ENCODE results near the gene HSPA4L. TPM values are rescaled to one million over a fixed set of nuclear protein-coding genes. Genes with fewer than 3 reads are reported as not detected.

The HSPA4L gene
- total RNA-seq, 4 donors from 2014 or later, result 0.36 to 1.2 (median 0.74) TPM

GRCh38 chr4:127741247-127741646 is 40.9 kb upstream of the HSPA4L start:
- Histone ChIP-seq H3K27ac (no peak overlapping the region), H3K36me3 (no peaks in the 10 kb centered on the region), H3K27me3 (no peaks in the 10 kb centered on the region), H3K4me1 (no peaks in the 10 kb centered on the region), H3K9me3 (no peaks in the 10 kb centered on the region), H3K4me3 (no peak overlapping the region)
- in situ Hi-C loops (cut with MboI; ENCODE audit: low sequenced_read_pairs in 4 of 4) (loop anchor here in 1 of 4 donors (25.0 kb wide), 1 partner anchor 129 kb away; no protein-coding TSS in a partner anchor), intact Hi-C loops (cut with DNase I; ENCODE audit: low total_unique reads) (no loop called here)
- ATAC-seq (no peak), DNase-seq (no peak)
- TF ChIP-seq CTCF (IDR thresholded peaks at IDR 0.05 in 4 of 5, conservative IDR thresholded peaks at IDR 0.05 in 1 of 5) (no peak), POLR2A (IDR thresholded peaks at IDR 0.05) (no peak)

DNA sequence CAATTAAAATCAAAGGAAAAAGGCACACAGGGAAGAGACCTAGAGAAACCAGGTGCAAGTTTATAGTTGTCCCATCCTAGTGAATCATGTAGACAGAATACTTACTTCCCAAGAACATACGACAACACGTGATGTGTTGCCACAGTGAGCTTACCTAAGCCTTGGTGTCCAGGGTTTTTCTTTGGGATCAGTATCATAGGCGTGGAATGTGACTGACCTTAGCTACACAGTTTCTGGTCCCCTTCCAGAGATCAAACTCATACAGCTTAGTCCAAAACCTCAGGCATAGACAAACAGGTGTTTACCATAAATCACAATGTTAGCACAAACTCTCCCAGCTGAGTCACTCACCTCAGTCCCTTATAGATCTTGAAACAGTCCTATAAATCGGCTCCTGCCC is 34.2 kb upstream of the HSPA4L start:
- DNase-seq (no peak), ATAC-seq (peak; percentile 33 to 54)
- Histone ChIP-seq H3K9me3 (no peaks in the 10 kb centered on the region), H3K4me1 (no peaks in the 10 kb centered on the region), H3K36me3 (no peaks in the 10 kb centered on the region), H3K27me3 (no peaks in the 10 kb centered on the region), H3K27ac (no peak overlapping the region), H3K4me3 (no peak overlapping the region)
- TF ChIP-seq CTCF (IDR thresholded peaks at IDR 0.05 in 4 of 5, conservative IDR thresholded peaks at IDR 0.05 in 1 of 5) (no peak), POLR2A (IDR thresholded peaks at IDR 0.05) (no peak)
- in situ Hi-C loops (cut with MboI; ENCODE audit: low sequenced_read_pairs in 4 of 4) (loop anchor here in 1 of 4 donors (25.0 kb wide), 1 partner anchor 136 kb away; no protein-coding TSS in a partner anchor), intact Hi-C loops (cut with DNase I; ENCODE audit: low total_unique reads) (no loop called here)

DNA sequence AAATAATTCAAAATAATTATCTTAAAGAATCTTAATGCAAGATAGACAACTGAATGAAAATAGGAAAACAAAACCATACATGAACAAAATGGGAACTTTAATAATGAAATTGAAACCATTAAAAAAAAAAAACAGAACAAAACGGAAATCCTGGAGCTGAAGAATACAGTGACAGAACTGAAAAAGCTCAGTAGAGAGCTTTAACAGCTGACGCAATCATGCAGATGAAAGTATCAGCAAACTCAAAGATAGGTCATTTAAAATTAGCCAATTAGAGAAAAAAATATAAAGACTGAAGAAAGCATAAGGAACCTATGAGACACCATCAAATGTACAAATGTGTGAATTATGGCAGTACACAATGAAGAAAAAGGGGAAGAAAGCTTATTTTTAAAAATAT is 33.2 kb upstream of the HSPA4L start:
- ATAC-seq (no peak), DNase-seq (no peak)
- no peaks in the 10 kb centered on the region for H3K36me3 ChIP-seq
- no peaks in the 10 kb centered on the region for H3K9me3 ChIP-seq
- in situ Hi-C loops (cut with MboI; ENCODE audit: low sequenced_read_pairs in 4 of 4), result loop anchor here in 1 of 4 donors (25.0 kb wide), 1 partner anchor 137 kb away; no protein-coding TSS in a partner anchor
- no peak overlapping the region for H3K4me3 ChIP-seq
- no peaks in the 10 kb centered on the region for H3K27me3 ChIP-seq
- no peak overlapping the region for H3K27ac ChIP-seq
- intact Hi-C loops (cut with DNase I; ENCODE audit: low total_unique reads), result no loop called here
- H3K4me1 ChIP-seq, result no peaks in the 10 kb centered on the region
- no peak for TF ChIP-seq POLR2A (IDR thresholded peaks at IDR 0.05)
- no peak for TF ChIP-seq CTCF (IDR thresholded peaks at IDR 0.05 in 4 of 5, conservative IDR thresholded peaks at IDR 0.05 in 1 of 5)

GRCh38 chr4:127756906-127757305 is 25.2 kb upstream of the HSPA4L start:
- H3K36me3 ChIP-seq, result no peaks in the 10 kb centered on the region
- no peak overlapping the region for H3K4me3 ChIP-seq
- H3K27me3 ChIP-seq, result no peaks in the 10 kb centered on the region
- intact Hi-C loops (cut with DNase I; ENCODE audit: low total_unique reads), result no loop called here
- ATAC-seq (no peak), DNase-seq (no peak)
- in situ Hi-C loops (cut with MboI; ENCODE audit: low sequenced_read_pairs in 4 of 4), result no loop called here
- TF ChIP-seq CTCF (IDR thresholded peaks at IDR 0.05 in 4 of 5, conservative IDR thresholded peaks at IDR 0.05 in 1 of 5), result no peak
- H3K9me3 ChIP-seq, result no peaks in the 10 kb centered on the region
- H3K4me1 ChIP-seq, result no peaks in the 10 kb centered on the region
- no peak overlapping the region for H3K27ac ChIP-seq

- TF ChIP-seq POLR2A (IDR thresholded peaks at IDR 0.05), result no peak
- no peak for TF ChIP-seq CTCF (IDR thresholded peaks at IDR 0.05 in 4 of 5, conservative IDR thresholded peaks at IDR 0.05 in 1 of 5)
These were observed 22.8 kb upstream of the HSPA4L start for GRCh38 chr4:127759228-127759820.

More at GRCh38 chr4:127759228-127759820, 22.8 kb upstream of the HSPA4L start:
- Histone ChIP-seq H3K4me1 (no peaks in the 10 kb centered on the region), H3K36me3 (no peaks in the 10 kb centered on the region), H3K27me3 (no peaks in the 10 kb centered on the region), H3K9me3 (no peaks in the 10 kb centered on the region), H3K27ac (no peak overlapping the region), H3K4me3 (no peak overlapping the region)
- intact Hi-C loops (cut with DNase I; ENCODE audit: low total_unique reads) (no loop called here), in situ Hi-C loops (cut with MboI; ENCODE audit: low sequenced_read_pairs in 4 of 4) (no loop called here)
- ATAC-seq, result no peak
- DNase-seq, result no peak
